Smooth muscle cell (in vitro differentiated cells): ENCODE measurements around the gene ERCC6L. TPM values are rescaled to one million over a fixed set of nuclear protein-coding genes. Genes with fewer than 3 reads are reported as not detected.
A peak's percentile ranks its signal among the peaks of the same experiment; 100 is the strongest.
"Not testable (repeated sequence)": the region's sequence is repeated elsewhere in the genome, so short reads cannot be mapped to it uniquely, and the experiment has no call there.

ENCODE experiments used
- DNase-seq: peaks from one replicate; lab custom pipeline; 2025; ENCODE audit not compliant: unreplicated experiment; lab: John Stamatoyannopoulos, UW
- H2AFZ ChIP-seq: fragments of 200-600 bp; sonication (generic); 2 replicates; pipeline ENCODE4 v1.6.0; 2016; ENCODE audit warnings: antibody characterized with exemption, low read depth, mild to moderate bottlenecking
- H3F3A ChIP-seq: fragments of 200-600 bp; sonication (generic); 2 replicates; pipeline ENCODE4 v1.6.0; 2017; ENCODE audit warnings: antibody characterized with exemption, low read depth
- H3K27ac ChIP-seq: fragments of 200-600 bp; sonication (generic); 2 replicates; pipeline ENCODE4 v1.5.1; 2016; ENCODE audit warnings: low read depth, mild to moderate bottlenecking
- H3K27me3 ChIP-seq: fragments of 200-600 bp; sonication (generic); 2 replicates; pipeline ENCODE4 v1.6.1; 2016; ENCODE audit warnings: low read depth, mild to moderate bottlenecking
- H3K36me3 ChIP-seq: fragments of 200-600 bp; sonication (generic); 2 replicates; pipeline ENCODE4 v1.5.1; 2016; ENCODE audit warnings: low read depth
- H3K4me1 ChIP-seq: fragments of 200-600 bp; sonication (generic); 2 replicates; pipeline ENCODE4 v1.5.1; 2016; ENCODE audit warnings: low read depth
- H3K4me2 ChIP-seq: fragments of 200-600 bp; sonication (generic); 2 replicates; pipeline ENCODE4 v1.6.0; 2016; ENCODE audit warnings: mild to moderate bottlenecking
- H3K4me3 ChIP-seq: fragments of 200-600 bp; sonication (generic); 2 replicates; pipeline ENCODE4 v1.5.1; 2016; ENCODE audit warnings: mild to moderate bottlenecking
- H3K79me2 ChIP-seq: fragments of 200-600 bp; sonication (generic); 2 replicates; pipeline ENCODE4 v1.6.0; 2016; ENCODE audit warnings: low read depth, mild to moderate bottlenecking
- H3K9ac ChIP-seq: fragments of 200-600 bp; sonication (generic); 2 replicates; pipeline ENCODE4 v1.6.0; 2016; ENCODE audit warnings: low read depth
- H3K9me3 ChIP-seq: fragments of 200-600 bp; sonication (generic); replicated peaks from 2 replicates; pipeline ENCODE4 v1.5.1; 2016; ENCODE audit warnings: low read depth
- H4K20me1 ChIP-seq: fragments of 200-600 bp; sonication (generic); 2 replicates; pipeline ENCODE4 v1.6.0; 2016; ENCODE audit warnings: low read depth
- CTCF ChIP-seq: fragments of 200-600 bp; sonication (generic); IDR thresholded peaks from 2 replicates; pipeline ENCODE4 v1.5.1; 2017; ENCODE audit warnings: borderline replicate concordance, mild to moderate bottlenecking, antibody characterized with exemption; ENCODE audit not compliant: insufficient read depth, poor library complexity, severe bottlenecking
- WGBS: methylation state at CpG from one replicate; pipeline ENCODE4 v1.1.7; 2016; ENCODE audit warnings: low lambda C conversion rate; 5-methylcytosine and 5-hydroxymethylcytosine counted together
- polyA plus RNA-seq: library from polyadenylated mRNA; unstranded; fragments of >200 nt; fragmentation: Nextera tagmentation; extraction: Ambion mirVana; gene quantifications from 2 replicates; pipeline ENCODE4 v1.2.1, GENCODE V29; 2016
- total RNA-seq: library from RNA; depleted of rRNA; stranded (reverse); fragments of >200 nt; gene quantifications from 2 replicates; pipeline ENCODE4 v1.2.3, GENCODE V29; 2014

Gene ERCC6L
- total and polyA plus RNA-seq, 2 experiments from 2014 or later: 0.89 to 1.5 TPM

GRCh38 chrX:72181178-72182125 lies 57.4 kb downstream of the ERCC6L start, which contains the start of gene PIN4:
Gene PIN4 (plus strand): TSS chrX:72181757. CDS start chrX:72181786, 29 bp downstream.
- H3K4me1 ChIP-seq: no peaks in the 10 kb centered on the region
- peak within 1 kb of the TSS; percentile 71 for H3K4me3 ChIP-seq
- DNase-seq: peak; percentile 34
- H3K9me3 ChIP-seq: no peaks in the 10 kb centered on the region
- no peaks in the 10 kb centered on the region for H3F3A ChIP-seq
- H4K20me1 ChIP-seq: no peaks in the 10 kb centered on the region
- 50% methylated on average over 46 of the region's 46 CpGs for WGBS
- no peak for TF ChIP-seq CTCF
- H3K79me2 ChIP-seq: peaks cover 13% of the 10 kb centered on the region
- H3K36me3 ChIP-seq: no peaks in the 10 kb centered on the region
- peak within 1 kb of the TSS; percentile 58 for H2AFZ ChIP-seq
- H3K9ac ChIP-seq: peak within 1 kb of the TSS; percentile 87
- no peaks in the 10 kb centered on the region for H3K27me3 ChIP-seq
- peak within 1 kb of the TSS; percentile 84 for H3K27ac ChIP-seq
- peak within 1 kb of the TSS; percentile 91 for H3K4me2 ChIP-seq

- Histone ChIP-seq H3F3A (no peaks in the 10 kb centered on the region), H2AFZ (peak overlapping the region; percentile 26), H3K9ac (no peak overlapping the region), H3K27ac (peak overlapping the region; percentile 84), H3K4me2 (peak overlapping the region; percentile 91), H3K9me3 (no peaks in the 10 kb centered on the region), H3K4me3 (peak overlapping the region; percentile 71), H3K4me1 (no peaks in the 10 kb centered on the region), H3K36me3 (no peaks in the 10 kb centered on the region), H3K79me2 (peaks cover 13% of the 10 kb centered on the region), H3K27me3 (no peaks in the 10 kb centered on the region), H4K20me1 (no peaks in the 10 kb centered on the region)
- WGBS: 63% methylated on average over 1 of the region's 1 CpG
- no peak for TF ChIP-seq CTCF
- DNase-seq: no peak
Observed at GRCh38 chrX:72180539-72180938, 58.3 kb downstream of the ERCC6L start.

- Histone ChIP-seq H3F3A (no peaks in the 10 kb centered on the region), H3K4me2 (no peak overlapping the region), H3K79me2 (peaks cover 4% of the 10 kb centered on the region), H3K27ac (no peak overlapping the region), H3K9me3 (no peaks in the 10 kb centered on the region), H3K27me3 (no peaks in the 10 kb centered on the region), H3K9ac (no peak overlapping the region), H3K4me3 (no peak overlapping the region), H3K4me1 (no peaks in the 10 kb centered on the region), H4K20me1 (no peaks in the 10 kb centered on the region), H3K36me3 (no peaks in the 10 kb centered on the region), H2AFZ (no peak overlapping the region)
- no peak for TF ChIP-seq CTCF
- no peak for DNase-seq
- WGBS: 86% methylated on average over 2 of the region's 2 CpGs
Observed at GRCh38 chrX:72176981-72177380, 61.8 kb downstream of the ERCC6L start.

GRCh38 chrX:72176289-72176688 lies 62.5 kb downstream of the ERCC6L start:
- not testable (repeated sequence) for H2AFZ ChIP-seq, H3K4me3 ChIP-seq, H3F3A ChIP-seq, H3K4me1 ChIP-seq, H3K4me2 ChIP-seq, H3K27ac ChIP-seq, H3K27me3 ChIP-seq, H3K36me3 ChIP-seq, H3K9me3 ChIP-seq, H3K9ac ChIP-seq, H3K79me2 ChIP-seq, H4K20me1 ChIP-seq, DNase-seq
- 92% methylated on average over 5 of the region's 5 CpGs for WGBS
